Cardiac fibroblast (primary cell): ENCODE results near the gene RIBC1.

Experiments used
- DNase-seq, 2 donors: peaks; one replicate each; pipeline versions ENCODE4 v3.0.0 to v3.0.0-alpha.2; 2010; ENCODE audit warnings: low read depth in 2 of 2
- H3K4me3 ChIP-seq, 2 donors: replicated peaks in 1 of 2; 1 replicate in 1 of 2; 2 replicates in 1 of 2; pipeline ENCODE4 v1.5.1; 2011; ENCODE audit warnings: low read depth in 2 of 2, low read length in 2 of 2, mild to moderate bottlenecking in 2 of 2, moderate library complexity in 1 of 2
- CTCF ChIP-seq: IDR thresholded peaks from one replicate; pipeline ENCODE4 v1.5.1; 2011; ENCODE audit warnings: low read depth, mild to moderate bottlenecking, low read length, inconsistent platforms

Gene RIBC1

GRCh38 chrX:53422861-53423306 lies at the start of gene RIBC1:
Gene RIBC1, plus strand, starts transcription at chrX:53422873. Its CDS starts 3,404 bp downstream, at chrX:53426277.
- no peak for TF ChIP-seq CTCF
- DNase-seq, result no peak
- H3K4me3 ChIP-seq, result peak within 1 kb of the TSS; percentile 64 to 70

GRCh38 chrX:53373307-53373706 lies 49.4 kb upstream of the RIBC1 start:
- no peak for TF ChIP-seq CTCF
- H3K4me3 ChIP-seq, result no peak overlapping the region
- DNase-seq, result no peak

- TF ChIP-seq CTCF, result no peak
- DNase-seq, result peak; percentile 12 to 15
- H3K4me3 ChIP-seq, result no peak overlapping the region
Measured at GRCh38 chrX:53374222-53374820, 48.4 kb upstream of the RIBC1 start.

GRCh38 chrX:53374923-53375322 lies 47.8 kb upstream of the RIBC1 start:
- DNase-seq, result no peak
- no peak for TF ChIP-seq CTCF
- H3K4me3 ChIP-seq, result no peak overlapping the region

GRCh38 chrX:53376888-53377287 lies 45.8 kb upstream of the RIBC1 start:
- no peak for DNase-seq
- TF ChIP-seq CTCF, result no peak
- no peak overlapping the region for H3K4me3 ChIP-seq

GRCh38 chrX:53377464-53377863 lies 45.2 kb upstream of the RIBC1 start:
- H3K4me3 ChIP-seq, result no peak overlapping the region
- TF ChIP-seq CTCF, result no peak
- no peak for DNase-seq
